Adrenal gland (tissue), 5 donors: Measurements from ENCODE around the gene PHAX.
A peak's percentile ranks its signal among the peaks of the same experiment; 100 is the strongest.

Experiments used
- CTCF ChIP-seq, 6 experiments: fragments of 450-650 bp in 4 of 6; fragments of 200-600 bp in 2 of 6; sonication (generic) in 1 of 6; IDR thresholded peaks; 1 replicate in 5 of 6; 2 replicates in 1 of 6; pipeline versions ENCODE4 v1.5.1 to v1.8.0; 2016 to 2021; ENCODE audit warnings: antibody characterized with exemption in 6 of 6, mild to moderate bottlenecking in 2 of 6, moderate library complexity in 1 of 6
- POLR2A ChIP-seq, 2 donors: fragments of 450-650 bp; IDR thresholded peaks; one replicate each; pipeline ENCODE4 v1.6.1; 2017; ENCODE audit warnings: antibody characterized with exemption in 2 of 2, mild to moderate bottlenecking in 2 of 2, moderate library complexity in 1 of 2
- donor health status: DM: no; HTN: no; CAD: no.

DNA sequence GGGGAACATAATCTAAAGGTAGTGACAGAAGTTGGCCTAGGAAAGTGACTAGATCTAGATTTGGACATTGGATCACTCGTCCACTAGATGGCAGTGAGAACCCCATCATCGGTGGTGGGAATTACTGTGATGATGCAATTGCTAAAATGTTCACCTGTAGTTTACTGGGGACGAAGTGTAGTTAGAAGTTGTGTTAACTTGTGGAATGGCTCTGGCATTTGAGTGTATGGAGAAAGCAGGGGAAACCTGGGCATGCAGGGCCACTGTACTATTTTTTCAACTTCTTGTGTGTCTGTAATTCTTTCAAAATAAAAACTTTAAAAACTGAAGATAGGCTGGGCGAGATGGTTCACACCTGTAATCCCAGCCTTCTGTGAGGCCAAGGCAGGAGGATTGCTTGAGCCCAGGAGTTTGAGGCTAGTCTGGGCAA is 75.5 kb downstream of the PHAX start:
- TF ChIP-seq CTCF (IDR thresholded peaks at IDR 0.05): peak; percentile 57 to 88 (median 82)
- TF ChIP-seq POLR2A (IDR thresholded peaks at IDR 0.05): no peak
